HepG2 (cell line): ENCODE results near the gene HMGB4. TPM values are rescaled to one million over a fixed set of nuclear protein-coding genes. Genes with fewer than 3 reads are reported as not detected.

Experiments used
- MLLT10 ChIP-seq: sonication (generic); formaldehyde crosslinking; IDR thresholded peaks from 2 replicates; pipeline ENCODE4 v1.4.0; 2020; ENCODE audit warnings: missing genetic modification reagents
- SMC3 ChIP-seq: IDR thresholded peaks from 2 replicates; pipeline ENCODE4 v1.6.1; 2011; ENCODE audit warnings: low read length, improper control_type of control experiment
- TCF7L2 ChIP-seq: IDR thresholded peaks from 2 replicates; pipeline ENCODE4 v1.6.1; 2011; ENCODE audit warnings: mild to moderate bottlenecking, low read depth, low read length, moderate library complexity
- ZEB1 ChIP-seq: IDR thresholded peaks from 2 replicates; pipeline ENCODE4 v1.6.1; 2012; ENCODE audit warnings: mild to moderate bottlenecking, low read depth, inconsistent platforms; ENCODE audit not compliant: insufficient replicate concordance
- ZNF10 ChIP-seq: sonication (generic); formaldehyde crosslinking; IDR thresholded peaks from 2 replicates; pipeline ENCODE4 v1.4.0; 2020; ENCODE audit warnings: mild to moderate bottlenecking, low read depth, missing genetic modification reagents, borderline replicate concordance
- ZNF570 ChIP-seq: sonication (generic); formaldehyde crosslinking; IDR thresholded peaks from 2 replicates; pipeline ENCODE4 v1.4.0; 2020; ENCODE audit warnings: mild to moderate bottlenecking, missing genetic modification reagents, borderline replicate concordance
- ZNF841 ChIP-seq: sonication (generic); formaldehyde crosslinking; IDR thresholded peaks from 2 replicates; pipeline ENCODE4 v1.8.1; 2023; ENCODE audit warnings: missing genetic modification reagents, borderline replicate concordance
- polyA plus RNA-seq, 8 experiments: library from polyadenylated mRNA; depleted of rRNA in 3 of 8; stranded (reverse) in 7 of 8; unstranded in 1 of 8; fragments of >200 nt; fragmentation: Illumina TruSeq in 4 of 8; extraction: Trizol in 4 of 8; gene quantifications; 2 replicates each; pipeline versions ENCODE4 v1.2.1 to v1.2.3, GENCODE V29; 2011 to 2016; ENCODE audit warnings: low read depth in 4 of 8, missing spikeins in 1 of 8, mixed read lengths in 1 of 8; ENCODE audit not compliant: insufficient read depth in 1 of 8
- total RNA-seq, 5 experiments: library from RNA; depleted of rRNA; stranded (reverse); fragments of >200 nt; fragmentation: Illumina TruSeq; extraction: Trizol; gene quantifications; 2 replicates each; pipeline ENCODE4 v1.2.3, GENCODE V29; 2016; ENCODE audit warnings: low read depth in 1 of 5
- TF ChIP-seq, protein P1 (sequence below): sonication (generic); formaldehyde crosslinking; IDR thresholded peaks from 2 replicates; pipeline ENCODE4 v1.8.1; 2023; ENCODE audit warnings: missing genetic modification reagents, mild to moderate bottlenecking, borderline replicate concordance
- TF ChIP-seq, protein P2 (sequence below): sonication (generic); formaldehyde crosslinking; IDR thresholded peaks from 2 replicates; pipeline ENCODE4 v1.9.0; 2021; ENCODE audit warnings: missing genetic modification reagents, borderline replicate concordance
- TF ChIP-seq, protein P3 (sequence below): sonication (generic); formaldehyde crosslinking; IDR thresholded peaks from 2 replicates; pipeline ENCODE4 v1.4.0; 2020; ENCODE audit warnings: missing genetic modification reagents; ENCODE audit errors: not compliant biosample characterization
- TF ChIP-seq, protein P4 (sequence below): sonication (generic); formaldehyde crosslinking; IDR thresholded peaks from 2 replicates; pipeline ENCODE4 v1.4.0; 2020; ENCODE audit warnings: missing genetic modification reagents

The HMGB4 gene
- total and polyA plus RNA-seq, 2 of the 13 experiments (the other 11 are each of a cell fraction or from before 2014, with no cell fraction given): not detected

DNA sequence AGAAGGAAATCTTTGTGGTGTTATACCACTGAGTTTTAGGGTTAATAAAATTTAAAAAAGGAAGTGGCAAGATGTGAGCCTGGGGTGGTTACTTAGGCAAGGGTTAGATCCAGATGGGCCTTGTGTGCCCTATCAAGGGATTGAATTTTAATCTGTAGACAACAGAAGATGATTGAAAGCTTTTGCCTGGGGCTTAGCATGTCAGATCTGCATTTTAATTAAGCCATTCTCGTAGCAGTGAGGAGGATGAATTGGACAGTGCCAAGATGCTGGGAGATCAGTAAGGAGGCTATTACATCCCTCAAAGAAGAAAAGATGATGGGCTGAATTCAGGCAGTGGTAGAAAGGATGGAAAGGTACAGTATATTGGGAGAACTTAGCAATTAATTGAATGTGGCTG, 42.3 kb downstream of the HMGB4 start (continued):
- no peak for TF ChIP-seq ZEB1
- no peak for TF ChIP-seq SMC3
- no peak for TF ChIP-seq ZNF10 (CRISPR knock-in tag)
- TF ChIP-seq, protein P1, sequence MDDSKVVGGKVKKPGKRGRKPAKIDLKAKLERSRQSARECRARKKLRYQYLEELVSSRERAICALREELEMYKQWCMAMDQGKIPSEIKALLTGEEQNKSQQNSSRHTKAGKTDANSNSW (CRISPR knock-in tag): no peak
- TF ChIP-seq ZNF841 (CRISPR knock-in tag): no peak
- TF ChIP-seq, protein P2, sequence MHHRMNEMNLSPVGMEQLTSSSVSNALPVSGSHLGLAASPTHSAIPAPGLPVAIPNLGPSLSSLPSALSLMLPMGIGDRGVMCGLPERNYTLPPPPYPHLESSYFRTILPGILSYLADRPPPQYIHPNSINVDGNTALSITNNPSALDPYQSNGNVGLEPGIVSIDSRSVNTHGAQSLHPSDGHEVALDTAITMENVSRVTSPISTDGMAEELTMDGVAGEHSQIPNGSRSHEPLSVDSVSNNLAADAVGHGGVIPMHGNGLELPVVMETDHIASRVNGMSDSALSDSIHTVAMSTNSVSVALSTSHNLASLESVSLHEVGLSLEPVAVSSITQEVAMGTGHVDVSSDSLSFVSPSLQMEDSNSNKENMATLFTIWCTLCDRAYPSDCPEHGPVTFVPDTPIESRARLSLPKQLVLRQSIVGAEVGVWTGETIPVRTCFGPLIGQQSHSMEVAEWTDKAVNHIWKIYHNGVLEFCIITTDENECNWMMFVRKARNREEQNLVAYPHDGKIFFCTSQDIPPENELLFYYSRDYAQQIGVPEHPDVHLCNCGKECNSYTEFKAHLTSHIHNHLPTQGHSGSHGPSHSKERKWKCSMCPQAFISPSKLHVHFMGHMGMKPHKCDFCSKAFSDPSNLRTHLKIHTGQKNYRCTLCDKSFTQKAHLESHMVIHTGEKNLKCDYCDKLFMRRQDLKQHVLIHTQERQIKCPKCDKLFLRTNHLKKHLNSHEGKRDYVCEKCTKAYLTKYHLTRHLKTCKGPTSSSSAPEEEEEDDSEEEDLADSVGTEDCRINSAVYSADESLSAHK (CRISPR knock-in tag): no peak
- TF ChIP-seq, protein P3, sequence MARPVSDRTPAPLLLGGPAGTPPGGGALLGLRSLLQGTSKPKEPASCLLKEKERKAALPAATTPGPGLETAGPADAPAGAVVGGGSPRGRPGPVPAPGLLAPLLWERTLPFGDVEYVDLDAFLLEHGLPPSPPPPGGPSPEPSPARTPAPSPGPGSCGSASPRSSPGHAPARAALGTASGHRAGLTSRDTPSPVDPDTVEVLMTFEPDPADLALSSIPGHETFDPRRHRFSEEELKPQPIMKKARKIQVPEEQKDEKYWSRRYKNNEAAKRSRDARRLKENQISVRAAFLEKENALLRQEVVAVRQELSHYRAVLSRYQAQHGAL: no peak
- TF ChIP-seq TCF7L2: no peak
- no peak for TF ChIP-seq MLLT10 (CRISPR knock-in tag)
- TF ChIP-seq ZNF570 (CRISPR knock-in tag): no peak
- TF ChIP-seq, protein P4, sequence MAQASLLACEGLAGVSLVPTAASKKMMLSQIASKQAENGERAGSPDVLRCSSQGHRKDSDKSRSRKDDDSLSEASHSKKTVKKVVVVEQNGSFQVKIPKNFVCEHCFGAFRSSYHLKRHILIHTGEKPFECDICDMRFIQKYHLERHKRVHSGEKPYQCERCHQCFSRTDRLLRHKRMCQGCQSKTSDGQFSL (CRISPR knock-in tag): no peak
- TF ChIP-seq, all 625 proteins: peak for 0
